T-cell (primary cell): ENCODE data around the gene ASPA. TPM values are rescaled to one million over a fixed set of nuclear protein-coding genes. Genes with fewer than 3 reads are reported as not detected.

Experiments used
- ATAC-seq, 4 experiments: fragments of 200-7000 bp in 3 of 4; fragments of 150-1000 bp in 1 of 4; cut with Tn5 transposase; replicated peaks in 1 of 4; 1 replicate in 3 of 4; 2 replicates in 1 of 4; pipeline ENCODE4 v1.10.0; 2021; ENCODE audit warnings: moderate library complexity in 3 of 4, mild to moderate bottlenecking in 2 of 4, moderate number of reproducible peaks in 1 of 4
- CTCF ChIA-PET, 2 donors: fragments of 300-600 bp; sonication (Branson Sonifier 250); formaldehyde crosslinking; loops; one replicate each; lab custom pipeline; 2022; ENCODE audit warnings: antibody characterized with exemption in 2 of 2; lab: Charles Lee
- POLR2A ChIA-PET, 2 donors: fragments of 300-600 bp; sonication (Branson Sonifier 250); formaldehyde crosslinking; loops; one replicate each; lab custom pipeline; 2022; ENCODE audit warnings: antibody characterized with exemption in 2 of 2; lab: Charles Lee
- DNase-seq, 35 experiments: peaks; one replicate each; pipeline versions ENCODE4 v3.0.0 to v3.0.0-alpha.2; 2013 to 2023
- H3K27ac ChIP-seq: one replicate; pipeline ENCODE4 v1.5.1; 2013; ENCODE audit warnings: low read length
- H3K27me3 ChIP-seq, 2 experiments: replicated peaks in 1 of 2; 1 replicate in 1 of 2; 2 replicates in 1 of 2; pipeline versions ENCODE4 v1.6.1 to v1.7.0; 2013; ENCODE audit warnings: low read length in 1 of 2, mixed read lengths in 1 of 2; ENCODE audit not compliant: control insufficient read depth in 2 of 2, insufficient read depth in 2 of 2; ENCODE audit errors: extremely low read depth in 1 of 2
- H3K36me3 ChIP-seq, 2 donors: 1 replicate in 1 of 2; 2 replicates in 1 of 2; pipeline versions ENCODE4 v1.6.1 to v1.7.0; 2013; ENCODE audit warnings: low read length in 1 of 2; ENCODE audit not compliant: control insufficient read depth in 2 of 2, insufficient read depth in 1 of 2; ENCODE audit errors: extremely low read depth in 1 of 2
- H3K4me1 ChIP-seq, 2 experiments: 1 replicate in 1 of 2; 2 replicates in 1 of 2; pipeline versions ENCODE4 v1.6.1 to v1.7.0; 2013; ENCODE audit warnings: low read length in 2 of 2, mixed read lengths in 1 of 2; ENCODE audit not compliant: insufficient read depth in 2 of 2, control insufficient read depth in 1 of 2; ENCODE audit errors: extremely low read depth in 1 of 2
- H3K4me3 ChIP-seq, 2 donors: 1 replicate in 1 of 2; 2 replicates in 1 of 2; pipeline versions ENCODE4 v1.5.1 to v1.7.0; 2013; ENCODE audit warnings: mild to moderate bottlenecking in 2 of 2, low read length in 1 of 2, moderate library complexity in 1 of 2; ENCODE audit not compliant: control insufficient read depth in 1 of 2; ENCODE audit errors: extremely low read depth in 1 of 2
- H3K9me3 ChIP-seq: 2 replicates; pipeline ENCODE4 v1.7.0; 2013
- H3K27ac Mint-ChIP-seq, 2 donors: one replicate each; pipeline ENCODE4 v1.8.0; 2020 to 2021; ENCODE audit warnings: mild to moderate bottlenecking in 2 of 2, mixed read lengths in 2 of 2
- H3K27me3 Mint-ChIP-seq, 2 donors: one replicate each; pipeline ENCODE4 v1.8.0; 2021 to 2022; ENCODE audit warnings: mixed read lengths in 2 of 2
- H3K36me3 Mint-ChIP-seq: one replicate; pipeline ENCODE4 v1.8.0; 2021; ENCODE audit warnings: mixed read lengths
- H3K4me1 Mint-ChIP-seq, 3 donors: one replicate each; pipeline ENCODE4 v1.8.0; 2020 to 2022; ENCODE audit warnings: mixed read lengths in 3 of 3, mild to moderate bottlenecking in 1 of 3
- H3K4me3 Mint-ChIP-seq, 3 donors: one replicate each; pipeline ENCODE4 v1.8.0; 2020 to 2022; ENCODE audit warnings: mild to moderate bottlenecking in 3 of 3, mixed read lengths in 3 of 3, moderate library complexity in 3 of 3
- H3K9me3 Mint-ChIP-seq, 3 donors: one replicate each; pipeline ENCODE4 v1.8.0; 2020 to 2022; ENCODE audit warnings: mixed read lengths in 3 of 3
- WGBS: methylation state at CpG from one replicate; pipeline ENCODE4 v1.1.5; 2013; ENCODE audit warnings: missing lambda C conversion rate; ENCODE audit not compliant: insufficient coverage; 5-methylcytosine and 5-hydroxymethylcytosine counted together
- total RNA-seq, 35 experiments: library from RNA in 6 of 35; stranded (reverse) in 6 of 35; fragments of 120-200 nt in 1 of 35; gene quantifications; one replicate each; pipeline versions ENCODE4 v1.2.1 to v1.2.4 and lab custom pipeline; 2013 to 2026

Gene ASPA
- total RNA-seq, 5 donors from 2014 or later (not counting 1 experiment from before 2014, with no cell fraction given): not detected

- Mint-ChIP-seq H3K4me3 (no peak overlapping the region), H3K27ac (no peak overlapping the region), H3K36me3 (no peaks in the 10 kb centered on the region), H3K9me3 (no peaks in the 10 kb centered on the region), H3K27me3 (peaks cover 4 to 5% of the 10 kb centered on the region in 2 donors), H3K4me1 (no peaks in the 10 kb centered on the region)
- ATAC-seq: no peak
- 91% methylated on average over 11 of the region's 13 CpGs for WGBS
- Histone ChIP-seq H3K4me1 (no peaks in the 10 kb centered on the region), H3K27ac (no peak overlapping the region), H3K36me3 (no peaks in the 10 kb centered on the region), H3K4me3 (no peak overlapping the region), H3K27me3 (peaks cover 0 to 8% of the 10 kb centered on the region in 2 experiments), H3K9me3 (no peaks in the 10 kb centered on the region)
- no peak for DNase-seq
- ChIA-PET POLR2A (no interaction called here), CTCF (no interaction called here)
Observed at GRCh38 chr17:3524024-3524423, 48.2 kb downstream of the ASPA start.

- ATAC-seq: no peak
Observed at GRCh38 chr17:3526491-3526890, 50.7 kb downstream of the ASPA start.

GRCh38 chr17:3526971-3527370 is 51.2 kb downstream of the ASPA start:
- H3K27ac ChIP-seq: no peak overlapping the region
- no peaks in the 10 kb centered on the region for H3K36me3 ChIP-seq
- no peak overlapping the region for H3K4me3 ChIP-seq
- H3K9me3 ChIP-seq: no peaks in the 10 kb centered on the region
- no peak for ATAC-seq
- peaks cover 0 to 27% of the 10 kb centered on the region in 2 experiments for H3K27me3 ChIP-seq
- Mint-ChIP-seq H3K4me1 (no peaks in the 10 kb centered on the region), H3K9me3 (no peaks in the 10 kb centered on the region), H3K36me3 (no peaks in the 10 kb centered on the region), H3K4me3 (no peak overlapping the region), H3K27me3 (peaks cover 4 to 5% of the 10 kb centered on the region in 2 donors), H3K27ac (no peak overlapping the region)
- CTCF ChIA-PET: no interaction called here
- no peak for DNase-seq
- no peaks in the 10 kb centered on the region for H3K4me1 ChIP-seq
- POLR2A ChIA-PET: no interaction called here
- 92% methylated on average over 10 of the region's 10 CpGs for WGBS

More at GRCh38 chr17:3526491-3526890, 50.7 kb downstream of the ASPA start:
- Histone ChIP-seq H3K9me3 (no peaks in the 10 kb centered on the region), H3K36me3 (no peaks in the 10 kb centered on the region), H3K4me3 (no peak overlapping the region), H3K27me3 (peaks cover 0 to 24% of the 10 kb centered on the region in 2 experiments), H3K4me1 (no peaks in the 10 kb centered on the region), H3K27ac (no peak overlapping the region)
- Mint-ChIP-seq H3K36me3 (no peaks in the 10 kb centered on the region), H3K9me3 (no peaks in the 10 kb centered on the region), H3K27ac (no peak overlapping the region), H3K4me1 (no peaks in the 10 kb centered on the region), H3K27me3 (peaks cover 4 to 5% of the 10 kb centered on the region in 2 donors), H3K4me3 (no peak overlapping the region)
- no peak for DNase-seq
- ChIA-PET CTCF (no interaction called here), POLR2A (no interaction called here)
- WGBS: 91% methylated on average over 9 of the region's 12 CpGs

GRCh38 chr17:3527468-3527867 is 51.7 kb downstream of the ASPA start:
- Histone ChIP-seq H3K36me3 (no peaks in the 10 kb centered on the region), H3K4me3 (no peak overlapping the region), H3K9me3 (no peaks in the 10 kb centered on the region), H3K27ac (no peak overlapping the region), H3K27me3 (peaks cover 0 to 30% of the 10 kb centered on the region in 2 experiments), H3K4me1 (no peaks in the 10 kb centered on the region)
- WGBS: 87% methylated on average over 3 of the region's 5 CpGs
- DNase-seq: no peak
- no peak overlapping the region for H3K4me3 Mint-ChIP-seq
- H3K9me3 Mint-ChIP-seq: no peaks in the 10 kb centered on the region
- no peak for ATAC-seq
- ChIA-PET POLR2A (no interaction called here), CTCF (no interaction called here)
- no peaks in the 10 kb centered on the region for H3K36me3 Mint-ChIP-seq
- H3K27ac Mint-ChIP-seq: no peak overlapping the region
- no peaks in the 10 kb centered on the region for H3K4me1 Mint-ChIP-seq
- H3K27me3 Mint-ChIP-seq: peaks cover 4 to 5% of the 10 kb centered on the region in 2 donors

GRCh38 chr17:3527896-3528295 is 52.1 kb downstream of the ASPA start:
- Histone ChIP-seq H3K9me3 (no peaks in the 10 kb centered on the region), H3K4me3 (no peak overlapping the region), H3K27me3 (peaks cover 0 to 34% of the 10 kb centered on the region in 2 experiments), H3K4me1 (no peaks in the 10 kb centered on the region), H3K36me3 (no peaks in the 10 kb centered on the region), H3K27ac (no peak overlapping the region)
- DNase-seq (no peak), ATAC-seq (no peak)
- CTCF ChIA-PET: interaction anchor here in 1 of 2 donors (0.5 kb wide), 1 partner anchor 8 kb away, joined by 4 read pairs; no protein-coding TSS in a partner anchor
- Mint-ChIP-seq H3K27ac (no peak overlapping the region), H3K4me1 (no peaks in the 10 kb centered on the region), H3K27me3 (peaks cover 4 to 5% of the 10 kb centered on the region in 2 donors), H3K36me3 (no peaks in the 10 kb centered on the region), H3K4me3 (no peak overlapping the region), H3K9me3 (no peaks in the 10 kb centered on the region)
- 94% methylated on average over 3 of the region's 8 CpGs for WGBS
- POLR2A ChIA-PET: no interaction called here

GRCh38 chr17:3528403-3528851 is 52.6 kb downstream of the ASPA start:
- DNase-seq: no peak
- Mint-ChIP-seq H3K27me3 (peaks cover 4 to 8% of the 10 kb centered on the region in 2 donors), H3K9me3 (no peaks in the 10 kb centered on the region), H3K27ac (no peak overlapping the region), H3K36me3 (no peaks in the 10 kb centered on the region), H3K4me1 (no peaks in the 10 kb centered on the region), H3K4me3 (no peak overlapping the region)
- ChIA-PET POLR2A (no interaction called here), CTCF (interaction anchor here in 1 of 2 donors (0.5 kb wide), 1 partner anchor 9 kb away, joined by 4 read pairs; no protein-coding TSS in a partner anchor)
- 84% methylated on average over 10 of the region's 14 CpGs for WGBS
- Histone ChIP-seq H3K27me3 (peaks cover 0 to 38% of the 10 kb centered on the region in 2 experiments), H3K27ac (no peak overlapping the region), H3K36me3 (no peaks in the 10 kb centered on the region), H3K4me1 (no peaks in the 10 kb centered on the region), H3K9me3 (no peaks in the 10 kb centered on the region), H3K4me3 (no peak overlapping the region)
- ATAC-seq: no peak
